LNCAP (cell line): ENCODE results near the gene WNK2.

Source experiments
- TF ChIP-seq, protein P1 (sequence below): fragments of 450-650 bp; IDR thresholded peaks from 2 replicates; pipeline ENCODE4 v1.5.1; 2017; ENCODE audit warnings: mild to moderate bottlenecking

Gene WNK2

DNA sequence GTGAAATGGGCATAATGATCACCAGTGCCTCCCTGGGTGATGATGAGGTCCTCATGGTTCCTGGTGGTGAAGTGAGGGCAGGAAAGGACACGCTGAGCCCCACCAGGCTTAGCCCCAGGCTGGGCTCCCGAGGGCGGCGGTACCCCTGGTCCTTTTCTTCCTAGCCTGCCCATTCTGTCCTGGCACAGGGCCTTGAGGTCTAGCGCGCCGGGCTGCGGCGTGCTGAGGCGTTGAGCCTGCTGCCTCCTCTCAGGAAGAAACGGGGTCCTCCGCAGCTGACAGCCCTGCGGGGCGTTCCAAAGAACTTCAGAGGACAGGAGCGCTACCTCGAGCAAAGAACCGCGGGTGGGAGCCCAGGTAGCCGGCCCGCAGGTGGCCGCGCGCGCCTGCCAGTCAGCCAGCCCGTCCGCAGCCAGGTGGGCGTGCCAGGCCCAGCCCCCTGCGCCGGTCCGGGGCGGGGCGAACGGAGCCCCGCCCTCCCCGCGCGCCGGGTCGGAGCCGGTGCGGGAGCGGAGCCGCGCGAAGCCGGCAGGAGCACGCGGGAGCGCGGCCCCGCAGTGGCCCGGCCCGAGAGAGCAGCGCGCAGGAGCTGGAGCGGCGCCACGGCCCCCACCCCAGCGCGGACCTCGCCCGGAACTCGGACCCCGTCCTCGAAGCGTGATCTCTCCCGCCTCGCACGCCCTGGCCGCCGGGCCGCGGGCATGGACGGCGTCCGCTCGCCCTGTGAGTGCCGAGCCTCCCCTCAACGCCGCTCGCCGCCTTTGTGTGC lies at the start of gene WNK2:
WNK2 (plus strand) TSS at position 477 of the 769 bp plus-strand sequence. CDS start 791 bp downstream, outside the sequence.
- TF ChIP-seq, protein P1, sequence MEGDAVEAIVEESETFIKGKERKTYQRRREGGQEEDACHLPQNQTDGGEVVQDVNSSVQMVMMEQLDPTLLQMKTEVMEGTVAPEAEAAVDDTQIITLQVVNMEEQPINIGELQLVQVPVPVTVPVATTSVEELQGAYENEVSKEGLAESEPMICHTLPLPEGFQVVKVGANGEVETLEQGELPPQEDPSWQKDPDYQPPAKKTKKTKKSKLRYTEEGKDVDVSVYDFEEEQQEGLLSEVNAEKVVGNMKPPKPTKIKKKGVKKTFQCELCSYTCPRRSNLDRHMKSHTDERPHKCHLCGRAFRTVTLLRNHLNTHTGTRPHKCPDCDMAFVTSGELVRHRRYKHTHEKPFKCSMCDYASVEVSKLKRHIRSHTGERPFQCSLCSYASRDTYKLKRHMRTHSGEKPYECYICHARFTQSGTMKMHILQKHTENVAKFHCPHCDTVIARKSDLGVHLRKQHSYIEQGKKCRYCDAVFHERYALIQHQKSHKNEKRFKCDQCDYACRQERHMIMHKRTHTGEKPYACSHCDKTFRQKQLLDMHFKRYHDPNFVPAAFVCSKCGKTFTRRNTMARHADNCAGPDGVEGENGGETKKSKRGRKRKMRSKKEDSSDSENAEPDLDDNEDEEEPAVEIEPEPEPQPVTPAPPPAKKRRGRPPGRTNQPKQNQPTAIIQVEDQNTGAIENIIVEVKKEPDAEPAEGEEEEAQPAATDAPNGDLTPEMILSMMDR: no peak

DNA sequence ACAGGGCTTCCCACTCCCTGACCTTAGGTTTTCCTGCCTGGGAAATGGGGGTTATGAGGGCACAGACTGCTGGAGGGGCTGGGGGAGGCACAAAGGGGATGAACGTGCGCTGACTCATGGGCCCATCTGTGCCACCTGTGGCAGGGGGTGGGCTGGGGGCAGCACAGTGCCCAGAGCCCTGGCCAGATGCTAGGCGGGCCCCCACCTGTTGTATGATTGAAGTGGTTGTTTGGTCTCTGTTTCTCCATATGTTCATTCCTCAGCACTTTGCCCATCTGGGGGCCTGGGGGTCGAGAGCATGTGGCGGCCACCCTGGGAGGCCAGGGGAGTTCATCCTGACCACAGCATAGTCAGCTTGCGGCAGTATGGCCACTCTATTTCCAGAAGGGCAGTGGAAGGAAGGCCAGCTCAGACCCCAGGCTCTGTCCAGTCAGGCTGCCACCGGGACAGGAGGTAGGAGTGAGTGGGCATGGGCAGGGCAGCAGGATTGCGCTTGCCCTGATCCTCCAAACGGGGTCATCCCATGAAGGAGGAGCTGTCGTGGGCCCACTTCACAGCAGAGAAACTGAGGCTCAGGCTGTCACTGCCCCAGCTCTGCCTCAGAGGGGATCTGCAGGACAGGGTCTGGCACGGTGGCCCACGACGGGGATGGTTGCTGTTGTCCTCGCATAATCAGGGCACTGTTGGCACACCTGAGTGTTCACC lies 49.0 kb upstream of the WNK2 start:
- TF ChIP-seq, protein P1: no peak

DNA sequence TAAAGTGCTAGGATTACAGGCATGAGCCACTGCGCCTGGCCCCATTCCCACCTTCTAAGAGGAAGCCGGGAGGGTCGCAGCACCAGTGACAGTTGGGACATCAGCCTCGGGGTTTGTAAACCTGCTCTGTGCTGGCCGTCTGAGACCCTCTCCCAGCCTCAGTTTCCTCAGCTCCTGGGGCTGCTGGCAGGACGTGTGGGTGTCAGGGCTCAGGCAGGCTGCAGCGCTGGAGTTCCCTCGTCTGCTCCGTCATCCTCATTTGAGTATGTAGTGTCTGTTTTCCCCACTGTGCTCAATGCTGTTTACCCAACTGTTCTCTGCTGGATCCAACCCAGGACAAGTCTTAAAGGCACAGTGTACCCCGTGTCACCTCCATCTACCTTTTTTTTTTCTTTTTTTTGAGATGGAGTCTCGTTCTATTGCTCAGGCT lies 47.9 kb upstream of the WNK2 start:
- TF ChIP-seq, protein P1: no peak

DNA sequence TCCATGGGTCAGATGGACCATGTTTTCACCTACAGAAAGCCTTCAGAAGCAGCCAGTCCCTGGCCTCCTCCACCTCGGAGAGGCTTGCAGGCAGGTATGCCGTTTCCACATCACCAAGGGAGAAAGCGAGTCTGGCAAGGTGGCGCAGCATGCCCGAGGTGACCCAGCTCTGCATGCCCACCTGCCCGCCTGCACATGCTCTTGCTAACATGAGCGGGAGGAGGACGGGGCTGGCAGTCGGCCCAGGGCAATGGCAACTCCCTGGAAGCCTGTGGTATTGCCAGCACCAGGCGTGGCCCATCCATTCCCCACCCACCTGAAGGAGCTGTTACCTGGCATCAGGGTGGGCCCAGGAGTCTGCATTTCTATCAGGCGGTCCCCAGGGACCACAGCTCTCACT lies 46.6 kb upstream of the WNK2 start:
- TF ChIP-seq, protein P1: no peak

DNA sequence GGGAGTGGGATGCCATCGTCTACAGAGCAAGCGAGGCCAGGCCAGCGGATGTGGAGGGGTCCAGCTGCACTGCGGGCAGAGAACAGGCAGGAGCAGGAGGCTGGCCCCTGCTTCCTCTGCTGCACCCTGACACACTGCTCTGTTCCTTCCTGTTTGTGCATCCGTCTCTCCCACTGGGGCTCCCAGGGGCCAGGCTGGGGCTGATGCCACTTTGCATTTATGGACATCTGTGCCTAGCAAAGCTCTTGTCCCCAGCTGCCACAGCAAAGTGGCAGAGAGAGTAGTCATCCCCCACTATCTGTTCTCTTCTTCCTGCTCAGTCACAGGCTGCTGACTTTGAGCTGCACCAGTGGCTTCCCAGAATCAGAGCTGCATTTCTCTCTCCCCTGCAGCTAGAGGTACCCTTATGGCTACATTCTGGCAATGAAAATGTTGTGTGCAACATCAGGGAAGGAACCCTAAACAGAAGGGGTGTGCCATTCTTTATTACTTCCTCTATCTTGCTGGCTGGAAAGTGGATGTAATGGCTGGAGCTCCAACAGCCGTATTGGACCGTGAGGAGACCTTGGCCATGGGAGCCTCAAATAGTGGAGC lies 45.7 kb upstream of the WNK2 start:
- TF ChIP-seq, protein P1: no peak

DNA sequence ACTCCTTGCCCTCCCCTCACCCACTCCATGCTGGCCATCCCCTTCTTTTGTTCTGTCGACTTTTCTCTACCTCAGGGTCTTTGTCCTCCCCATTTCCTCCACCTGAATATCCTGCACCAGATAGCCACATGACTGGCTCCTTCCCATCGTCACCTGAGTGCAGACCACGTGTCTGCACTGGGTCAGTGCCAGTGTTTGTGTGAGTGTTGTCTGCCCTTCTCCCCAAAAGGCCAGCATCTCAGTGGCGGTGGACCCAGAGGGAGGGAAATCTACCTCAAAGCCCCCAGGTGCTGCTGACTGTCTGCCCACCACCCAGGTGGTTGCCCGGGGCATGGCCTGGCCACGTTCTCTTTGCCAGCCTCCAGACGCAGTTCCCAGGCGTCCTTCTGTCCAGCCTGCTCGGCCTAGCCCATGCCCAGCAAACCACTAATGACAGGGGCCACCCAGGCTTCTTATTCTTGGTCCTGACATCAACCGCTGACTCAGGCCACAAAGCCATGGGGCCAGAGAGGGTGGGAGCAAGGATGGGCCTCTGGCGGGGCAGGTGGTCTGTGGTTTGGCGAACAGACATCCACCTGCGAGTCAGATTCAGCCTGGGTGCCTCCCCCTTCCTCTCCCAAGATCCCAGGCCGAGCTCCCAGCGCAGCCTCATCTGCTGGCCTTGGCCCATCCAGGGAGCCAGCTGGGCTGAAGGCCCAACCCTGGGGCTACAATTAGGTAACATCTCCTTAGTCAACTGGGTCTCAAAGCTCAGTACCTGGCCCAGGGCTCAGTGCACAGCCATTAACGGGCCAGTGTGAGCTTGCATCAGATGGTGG lies 44.4 kb upstream of the WNK2 start:
- TF ChIP-seq, protein P1: no peak
